Neural cell (in vitro differentiated cells): ENCODE data around the gene ELMO1. TPM values are rescaled to one million over a fixed set of nuclear protein-coding genes. Genes with fewer than 3 reads are reported as not detected.

Source experiments
- H2AFZ ChIP-seq: fragments of 200-600, 300-800 bp; sonication (generic), shearing (Covaris generic); 2 replicates; pipeline ENCODE4 v1.6.0; 2014; ENCODE audit warnings: low read depth, mild to moderate bottlenecking, antibody characterized with exemption, low read length, moderate library complexity
- H3F3A ChIP-seq: fragments of 200-600 bp; shearing (Covaris generic); 2 replicates; pipeline ENCODE4 v1.6.1; 2016; ENCODE audit warnings: mild to moderate bottlenecking, moderate library complexity, mixed read lengths, antibody characterized with exemption, low read length; ENCODE audit not compliant: insufficient read depth, poor library complexity, severe bottlenecking
- H3K27ac ChIP-seq: fragments of 200-600, 300-800 bp; sonication (generic), shearing (Covaris generic); 2 replicates; pipeline ENCODE4 v1.5.1; 2014; ENCODE audit warnings: mild to moderate bottlenecking, low read length, moderate library complexity
- H3K27me3 ChIP-seq: fragments of 300-800, 200-600 bp; sonication (generic), shearing (Covaris generic); 2 replicates; pipeline ENCODE4 v1.6.0; 2014; ENCODE audit warnings: mild to moderate bottlenecking, low read depth, low read length, moderate library complexity; ENCODE audit not compliant: insufficient read depth
- H3K36me3 ChIP-seq: fragments of 300-800, 200-600 bp; sonication (generic), shearing (Covaris generic); 2 replicates; pipeline ENCODE4 v1.5.1; 2014; ENCODE audit warnings: mild to moderate bottlenecking, antibody characterized with exemption, low read length, moderate library complexity; ENCODE audit not compliant: insufficient read depth
- H3K4me2 ChIP-seq: fragments of 300-800, 200-600 bp; sonication (generic), shearing (Covaris generic); 2 replicates; pipeline ENCODE4 v1.6.0; 2014; ENCODE audit warnings: mild to moderate bottlenecking, low read length
- H3K4me3 ChIP-seq: fragments of 300-800, 200-600 bp; sonication (generic), shearing (Covaris generic); 2 replicates; pipeline ENCODE4 v1.5.1; 2014; ENCODE audit warnings: mild to moderate bottlenecking, low read length, moderate library complexity
- H3K79me2 ChIP-seq: fragments of 200-600 bp; shearing (Covaris generic); replicated peaks from 2 replicates; pipeline ENCODE4 v1.6.0; 2014; ENCODE audit warnings: mild to moderate bottlenecking, low read length, moderate library complexity; ENCODE audit not compliant: insufficient read depth
- H3K9ac ChIP-seq: fragments of 300-800, 200-600 bp; sonication (generic), shearing (Covaris generic); 2 replicates; pipeline ENCODE4 v1.6.1; 2016; ENCODE audit warnings: mild to moderate bottlenecking, low read length, mixed read lengths
- H3K9me2 ChIP-seq: fragments of 200-600 bp; shearing (Covaris generic); 2 replicates; pipeline ENCODE4 v1.6.1; 2016; ENCODE audit warnings: mild to moderate bottlenecking, low read length, mixed read lengths; ENCODE audit not compliant: insufficient read depth
- H3K9me3 ChIP-seq: fragments of 200-600, 300-800 bp; sonication (generic), shearing (Covaris generic); 2 replicates; pipeline ENCODE4 v1.6.1; 2016; ENCODE audit warnings: mild to moderate bottlenecking, mixed run types, low read length, moderate library complexity, mixed read lengths
- H4K20me1 ChIP-seq: fragments of 200-600 bp; shearing (Covaris generic); 2 replicates; pipeline ENCODE4 v1.6.1; 2016; ENCODE audit warnings: mild to moderate bottlenecking, mixed run types; ENCODE audit not compliant: insufficient read depth
- EP300 ChIP-seq: fragments of 450-650 bp; conservative IDR thresholded peaks from 2 replicates; pipeline ENCODE4 v1.6.1; 2014; ENCODE audit warnings: antibody characterized with exemption, mild to moderate bottlenecking, moderate library complexity; ENCODE audit not compliant: poor library complexity, severe bottlenecking
- EZH2 ChIP-seq: fragments of 200-600, 300-800 bp; shearing (Covaris generic), sonication (generic); IDR thresholded peaks from 2 replicates; pipeline ENCODE4 v1.6.1; 2014; ENCODE audit warnings: antibody characterized with exemption, low read length, borderline replicate concordance, mild to moderate bottlenecking; ENCODE audit not compliant: insufficient read depth, poor library complexity, severe bottlenecking
- MXI1 ChIP-seq: fragments of 450-650 bp; conservative IDR thresholded peaks from 2 replicates; pipeline ENCODE4 v1.6.1; 2014; ENCODE audit warnings: antibody characterized with exemption, mild to moderate bottlenecking; ENCODE audit not compliant: poor library complexity, severe bottlenecking
- POLR2AphosphoS5 ChIP-seq: IDR thresholded peaks from 2 replicates; pipeline ENCODE4 v1.6.1; 2012
- RAD21 ChIP-seq: fragments of 450-650 bp; conservative IDR thresholded peaks from 2 replicates; pipeline ENCODE4 v1.6.1; 2014; ENCODE audit warnings: antibody characterized with exemption, mild to moderate bottlenecking, moderate library complexity
- SMC3 ChIP-seq: fragments of 450-650 bp; conservative IDR thresholded peaks from 2 replicates; pipeline ENCODE4 v1.6.1; 2014; ENCODE audit warnings: antibody characterized with exemption, mild to moderate bottlenecking, moderate library complexity; ENCODE audit not compliant: poor library complexity
- TAF1 ChIP-seq: IDR thresholded peaks from 2 replicates; pipeline ENCODE4 v1.6.1; 2012; ENCODE audit warnings: low read depth
- polyA plus RNA-seq: library from polyadenylated mRNA; depleted of rRNA; stranded (reverse); fragments of >200 nt; gene quantifications from 2 replicates; pipeline ENCODE4 v1.2.3, GENCODE V29; 2014
- TF ChIP-seq, protein P1 (sequence below): fragments of 450-650 bp; IDR thresholded peaks from 2 replicates; pipeline ENCODE4 v1.5.1; 2014; ENCODE audit warnings: antibody characterized with exemption, mild to moderate bottlenecking, moderate library complexity; ENCODE audit not compliant: poor library complexity, severe bottlenecking
- TF ChIP-seq, protein P2 (sequence below): IDR thresholded peaks from 2 replicates; pipeline ENCODE4 v1.6.1; 2012; ENCODE audit warnings: borderline replicate concordance

Gene ELMO1
- polyA plus RNA-seq, 1 donor from 2014 or later = 12.2 TPM

DNA sequence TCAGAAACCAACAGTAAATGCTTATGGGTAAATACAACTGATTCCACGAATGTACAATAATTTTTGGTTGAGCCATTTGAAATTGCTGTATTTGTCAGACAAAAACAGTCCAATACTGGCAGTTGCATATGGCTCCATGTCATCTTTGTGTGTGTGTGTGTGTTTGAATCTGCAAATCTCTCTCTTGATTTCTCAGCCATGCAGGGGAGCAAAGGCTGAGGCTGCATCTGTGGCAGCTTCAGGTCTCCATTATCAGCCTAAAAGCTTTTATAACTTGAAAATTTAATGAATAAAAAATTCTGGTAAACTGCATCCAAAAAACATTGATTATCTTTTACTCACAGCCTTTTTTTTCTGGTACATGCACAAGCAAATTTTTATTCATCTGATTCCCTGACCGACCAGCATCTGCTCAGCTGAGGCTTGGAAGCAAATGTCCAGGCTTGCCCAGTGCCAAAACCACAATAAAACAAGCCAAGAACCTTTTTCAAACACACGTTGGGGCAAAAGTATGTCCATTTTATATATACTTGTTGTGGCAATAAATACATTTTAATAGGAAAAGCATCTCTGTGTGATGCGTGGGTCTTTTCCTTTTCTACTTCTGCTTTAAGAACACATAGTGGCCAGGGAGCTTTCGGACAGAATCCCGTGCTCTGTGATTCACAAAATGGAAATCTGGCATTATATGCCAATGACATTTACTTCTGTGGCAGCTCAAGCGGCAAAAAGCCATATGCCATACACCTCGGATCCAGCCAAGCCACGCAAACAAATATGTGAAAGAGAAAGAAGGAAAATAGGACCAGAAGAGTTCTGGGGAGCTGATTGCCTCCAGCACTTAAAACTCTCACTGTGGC, 448.8 kb downstream of the ELMO1 start:
- Histone ChIP-seq H3K79me2 (no peaks in the 10 kb centered on the region), H3K9me2 (no peaks in the 10 kb centered on the region), H3K27me3 (no peaks in the 10 kb centered on the region), H3K27ac (no peak overlapping the region), H3F3A (no peaks in the 10 kb centered on the region), H3K36me3 (no peaks in the 10 kb centered on the region), H3K9ac (no peak overlapping the region), H3K4me3 (no peak overlapping the region), H4K20me1 (no peaks in the 10 kb centered on the region), H2AFZ (no peak overlapping the region), H3K4me2 (no peak overlapping the region), H3K9me3 (no peaks in the 10 kb centered on the region)
- TF ChIP-seq MXI1 = no peak
- TF ChIP-seq POLR2AphosphoS5 = no peak
- no peak for TF ChIP-seq EZH2
- TF ChIP-seq SMC3 = no peak
- TF ChIP-seq, protein P1, sequence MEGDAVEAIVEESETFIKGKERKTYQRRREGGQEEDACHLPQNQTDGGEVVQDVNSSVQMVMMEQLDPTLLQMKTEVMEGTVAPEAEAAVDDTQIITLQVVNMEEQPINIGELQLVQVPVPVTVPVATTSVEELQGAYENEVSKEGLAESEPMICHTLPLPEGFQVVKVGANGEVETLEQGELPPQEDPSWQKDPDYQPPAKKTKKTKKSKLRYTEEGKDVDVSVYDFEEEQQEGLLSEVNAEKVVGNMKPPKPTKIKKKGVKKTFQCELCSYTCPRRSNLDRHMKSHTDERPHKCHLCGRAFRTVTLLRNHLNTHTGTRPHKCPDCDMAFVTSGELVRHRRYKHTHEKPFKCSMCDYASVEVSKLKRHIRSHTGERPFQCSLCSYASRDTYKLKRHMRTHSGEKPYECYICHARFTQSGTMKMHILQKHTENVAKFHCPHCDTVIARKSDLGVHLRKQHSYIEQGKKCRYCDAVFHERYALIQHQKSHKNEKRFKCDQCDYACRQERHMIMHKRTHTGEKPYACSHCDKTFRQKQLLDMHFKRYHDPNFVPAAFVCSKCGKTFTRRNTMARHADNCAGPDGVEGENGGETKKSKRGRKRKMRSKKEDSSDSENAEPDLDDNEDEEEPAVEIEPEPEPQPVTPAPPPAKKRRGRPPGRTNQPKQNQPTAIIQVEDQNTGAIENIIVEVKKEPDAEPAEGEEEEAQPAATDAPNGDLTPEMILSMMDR = no peak
- TF ChIP-seq, protein P2, sequence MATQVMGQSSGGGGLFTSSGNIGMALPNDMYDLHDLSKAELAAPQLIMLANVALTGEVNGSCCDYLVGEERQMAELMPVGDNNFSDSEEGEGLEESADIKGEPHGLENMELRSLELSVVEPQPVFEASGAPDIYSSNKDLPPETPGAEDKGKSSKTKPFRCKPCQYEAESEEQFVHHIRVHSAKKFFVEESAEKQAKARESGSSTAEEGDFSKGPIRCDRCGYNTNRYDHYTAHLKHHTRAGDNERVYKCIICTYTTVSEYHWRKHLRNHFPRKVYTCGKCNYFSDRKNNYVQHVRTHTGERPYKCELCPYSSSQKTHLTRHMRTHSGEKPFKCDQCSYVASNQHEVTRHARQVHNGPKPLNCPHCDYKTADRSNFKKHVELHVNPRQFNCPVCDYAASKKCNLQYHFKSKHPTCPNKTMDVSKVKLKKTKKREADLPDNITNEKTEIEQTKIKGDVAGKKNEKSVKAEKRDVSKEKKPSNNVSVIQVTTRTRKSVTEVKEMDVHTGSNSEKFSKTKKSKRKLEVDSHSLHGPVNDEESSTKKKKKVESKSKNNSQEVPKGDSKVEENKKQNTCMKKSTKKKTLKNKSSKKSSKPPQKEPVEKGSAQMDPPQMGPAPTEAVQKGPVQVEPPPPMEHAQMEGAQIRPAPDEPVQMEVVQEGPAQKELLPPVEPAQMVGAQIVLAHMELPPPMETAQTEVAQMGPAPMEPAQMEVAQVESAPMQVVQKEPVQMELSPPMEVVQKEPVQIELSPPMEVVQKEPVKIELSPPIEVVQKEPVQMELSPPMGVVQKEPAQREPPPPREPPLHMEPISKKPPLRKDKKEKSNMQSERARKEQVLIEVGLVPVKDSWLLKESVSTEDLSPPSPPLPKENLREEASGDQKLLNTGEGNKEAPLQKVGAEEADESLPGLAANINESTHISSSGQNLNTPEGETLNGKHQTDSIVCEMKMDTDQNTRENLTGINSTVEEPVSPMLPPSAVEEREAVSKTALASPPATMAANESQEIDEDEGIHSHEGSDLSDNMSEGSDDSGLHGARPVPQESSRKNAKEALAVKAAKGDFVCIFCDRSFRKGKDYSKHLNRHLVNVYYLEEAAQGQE = no peak
- TF ChIP-seq RAD21 = no peak
- no peak for TF ChIP-seq TAF1

DNA sequence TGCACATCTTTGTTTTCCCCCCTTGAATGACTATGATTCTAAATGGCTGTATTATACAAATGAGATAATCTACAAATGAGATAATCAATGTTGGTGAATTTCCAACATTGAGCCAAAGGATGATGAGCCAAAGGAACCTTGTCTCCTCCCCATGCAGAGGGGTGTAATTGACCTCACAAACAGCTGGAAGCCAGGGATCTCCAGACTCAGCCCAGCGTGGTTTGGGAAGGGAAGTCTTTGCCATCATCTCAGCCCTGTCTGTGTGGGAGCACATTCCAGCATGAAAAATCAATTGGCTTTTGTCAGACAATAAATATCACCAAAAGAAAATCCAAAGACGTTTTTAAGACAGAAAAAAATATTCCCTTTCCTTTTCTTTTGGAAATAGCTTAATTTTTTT, 452.9 kb downstream of the ELMO1 start:
- no peaks in the 10 kb centered on the region for H3F3A ChIP-seq
- no peaks in the 10 kb centered on the region for H3K9me2 ChIP-seq
- no peaks in the 10 kb centered on the region for H3K27me3 ChIP-seq
- no peaks in the 10 kb centered on the region for H3K79me2 ChIP-seq
- no peak overlapping the region for H2AFZ ChIP-seq
- H3K9ac ChIP-seq = no peak overlapping the region
- no peaks in the 10 kb centered on the region for H3K36me3 ChIP-seq
- H3K4me3 ChIP-seq = no peak overlapping the region
- no peaks in the 10 kb centered on the region for H3K9me3 ChIP-seq
- no peak overlapping the region for H3K27ac ChIP-seq
- TF ChIP-seq, protein P2 = no peak
- TF ChIP-seq, protein P1 = no peak
- TF ChIP-seq TAF1 = no peak
- TF ChIP-seq EZH2 = no peak
- TF ChIP-seq POLR2AphosphoS5 = no peak
- TF ChIP-seq EP300 = no peak
- TF ChIP-seq SMC3 = no peak
- no peak overlapping the region for H3K4me2 ChIP-seq
- no peaks in the 10 kb centered on the region for H4K20me1 ChIP-seq
